ENCODE results near the gene EMX1. TPM values are rescaled to one million over a fixed set of nuclear protein-coding genes. Genes with fewer than 3 reads are reported as not detected.

EMX1 gene
- polyA plus RNA-seq, 3 donors: not detected

DNA sequence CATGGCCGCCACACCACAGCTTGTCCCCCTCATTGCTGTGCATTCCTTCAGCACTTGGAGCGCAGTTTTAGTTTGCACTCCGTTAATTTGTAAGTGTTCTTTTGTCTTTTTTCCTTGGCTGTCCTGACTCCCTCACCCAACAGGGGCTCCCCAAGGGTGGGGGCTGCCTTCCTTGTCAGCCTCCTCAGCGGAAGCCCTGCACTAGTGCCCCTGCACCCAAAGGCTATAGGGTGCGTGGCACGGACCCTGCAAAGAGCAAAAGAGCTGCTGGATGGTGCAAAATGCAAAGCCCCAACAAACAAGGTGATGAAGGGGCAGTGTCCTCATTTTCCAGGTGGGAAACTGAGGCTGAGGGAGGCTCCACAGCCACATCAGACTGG is 46.8 kb downstream of the EMX1 start:
- H3K4me1 ChIP-seq (ENCODE audit: control insufficient read depth in 1 of 2, insufficient read depth in 2 of 2, low read length in 2 of 2): peaks cover 7 to 12% of the 10 kb centered on the region in 2 donors
- no peak overlapping the region for H3K27ac Mint-ChIP-seq
- no peak overlapping the region for H3K4me3 ChIP-seq (replicated peaks in 1 of 3; ENCODE audit: low read depth in 2 of 3, low read length in 3 of 3)
- H3K27me3 ChIP-seq (ENCODE audit: control insufficient read depth in 2 of 2, insufficient read depth in 2 of 2, low read length in 2 of 2): no peaks in the 10 kb centered on the region
- no peak overlapping the region for H2AFZ ChIP-seq (ENCODE audit: insufficient read depth, low read depth, low read length, poor library complexity, severe bottlenecking)
- no peak for DNase-seq
- peaks cover 0 to 3% (median 0%) of the 10 kb centered on the region in 3 donors for H3K27me3 Mint-ChIP-seq (ENCODE audit: low read depth in 3 of 3)
- no peaks in the 10 kb centered on the region for H4K20me1 ChIP-seq (ENCODE audit: insufficient read depth, low read length)
- 100% methylated on average over 4 of the region's 6 CpGs for WGBS (ENCODE audit: insufficient coverage)
- no peak overlapping the region for H3K9ac ChIP-seq (ENCODE audit: insufficient read depth, low read length, poor library complexity, severe bottlenecking)
- TF ChIP-seq CTCF (IDR thresholded peaks at IDR 0.05): no peak
- peaks cover 66 to 88% of the 10 kb centered on the region in 2 donors for H3K36me3 Mint-ChIP-seq
- H3K4me2 ChIP-seq (replicated peaks; ENCODE audit: extremely low read depth, low read length, poor library complexity, severe bottlenecking): no peak overlapping the region
- H3K9me3 Mint-ChIP-seq: peaks cover 0 to 3% (median 0%) of the 10 kb centered on the region in 7 donors
- H3K79me2 ChIP-seq (ENCODE audit: insufficient read depth, low read length): no peaks in the 10 kb centered on the region
- no peaks in the 10 kb centered on the region for H3K9me3 ChIP-seq (replicated peaks in 1 of 2; ENCODE audit: control insufficient read depth in 1 of 2, insufficient read depth in 1 of 2, low read length in 2 of 2)
- peaks cover 18% of the 10 kb centered on the region for H3K4me1 Mint-ChIP-seq
- peaks cover 32 to 92% of the 10 kb centered on the region in 2 donors for H3K36me3 ChIP-seq (replicated peaks in 1 of 2; ENCODE audit: control insufficient read depth in 1 of 2, insufficient read depth in 2 of 2, low read length in 2 of 2)
- intact Hi-C loops (cut with micrococcal nuclease): no loop called here
- H3K4me3 Mint-ChIP-seq: no peak overlapping the region
- no peak overlapping the region for H3K27ac ChIP-seq (ENCODE audit: low read depth in 1 of 2, low read length in 2 of 2)

DNA sequence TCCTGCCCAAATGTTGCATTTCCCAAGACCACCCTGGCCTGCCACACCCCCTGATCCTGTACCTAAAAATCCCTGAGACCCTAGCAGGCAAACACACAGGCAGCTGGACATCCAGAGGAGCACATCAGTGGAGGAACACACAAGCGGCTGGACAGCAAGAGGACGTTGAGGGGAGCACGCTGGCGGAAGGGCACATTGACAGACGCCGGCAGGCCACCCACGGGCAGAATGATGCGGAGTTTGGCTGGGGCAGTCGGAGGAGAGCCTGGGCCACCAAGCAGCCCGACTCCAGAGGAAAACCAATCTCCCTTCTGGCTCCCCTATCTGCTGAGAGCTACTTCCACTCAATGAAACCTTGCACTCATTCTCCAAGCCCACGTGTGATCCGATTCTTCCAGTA is 47.7 kb downstream of the EMX1 start:
- Mint-ChIP-seq H3K9me3 (peaks cover 0 to 3% (median 0%) of the 10 kb centered on the region in 7 donors), H3K4me1 (peaks cover 13% of the 10 kb centered on the region), H3K4me3 (no peak overlapping the region), H3K27ac (peak overlapping the region in 1 of 7 donors; percentile 71), H3K36me3 (peaks cover 63 to 88% of the 10 kb centered on the region in 2 donors), H3K27me3 (ENCODE audit: low read depth in 3 of 3) (peaks cover 0 to 3% (median 0%) of the 10 kb centered on the region in 3 donors)
- H3K79me2 ChIP-seq (ENCODE audit: insufficient read depth, low read length): no peaks in the 10 kb centered on the region
- intact Hi-C loops (cut with micrococcal nuclease): no loop called here
- H3K27ac ChIP-seq (ENCODE audit: low read depth in 1 of 2, low read length in 2 of 2): no peak overlapping the region
- no peak overlapping the region for H2AFZ ChIP-seq (ENCODE audit: insufficient read depth, low read depth, low read length, poor library complexity, severe bottlenecking)
- H3K27me3 ChIP-seq (ENCODE audit: control insufficient read depth in 2 of 2, insufficient read depth in 2 of 2, low read length in 2 of 2): no peaks in the 10 kb centered on the region
- H3K4me1 ChIP-seq (ENCODE audit: control insufficient read depth in 1 of 2, insufficient read depth in 2 of 2, low read length in 2 of 2): peaks cover 7 to 12% of the 10 kb centered on the region in 2 donors
- no peaks in the 10 kb centered on the region for H4K20me1 ChIP-seq (ENCODE audit: insufficient read depth, low read length)
- H3K4me3 ChIP-seq (replicated peaks in 1 of 3; ENCODE audit: low read depth in 2 of 3, low read length in 3 of 3): no peak overlapping the region
- H3K36me3 ChIP-seq (replicated peaks in 1 of 2; ENCODE audit: control insufficient read depth in 1 of 2, insufficient read depth in 2 of 2, low read length in 2 of 2): peaks cover 32 to 89% of the 10 kb centered on the region in 2 donors
- WGBS (ENCODE audit: insufficient coverage): 95% methylated on average over 9 of the region's 12 CpGs
- no peak overlapping the region for H3K9ac ChIP-seq (ENCODE audit: insufficient read depth, low read length, poor library complexity, severe bottlenecking)
- no peak for TF ChIP-seq CTCF (IDR thresholded peaks at IDR 0.05)
- H3K9me3 ChIP-seq (replicated peaks in 1 of 2; ENCODE audit: control insufficient read depth in 1 of 2, insufficient read depth in 1 of 2, low read length in 2 of 2): no peaks in the 10 kb centered on the region
- H3K4me2 ChIP-seq (replicated peaks; ENCODE audit: extremely low read depth, low read length, poor library complexity, severe bottlenecking): no peak overlapping the region
- DNase-seq: no peak

Measured in CD14-positive monocyte (primary cell).